ENCODE results near the gene GPATCH2.
"Not testable (repeated sequence)": the region's sequence is repeated elsewhere in the genome, so short reads cannot be mapped to it uniquely, and the experiment has no call there.

Gene GPATCH2

GRCh38 chr1:217525773-217526490 lies 105.0 kb downstream of the GPATCH2 start:
- no peaks in the 10 kb centered on the region for H3K4me1 ChIP-seq (ENCODE audit: control insufficient read depth, insufficient read depth, low read length)
- no peaks in the 10 kb centered on the region for H3K36me3 ChIP-seq (ENCODE audit: control insufficient read depth, insufficient read depth, low read length)
- no peak overlapping the region for H3K27ac ChIP-seq (ENCODE audit: low read depth, low read length)
- no peak overlapping the region for H3K4me3 ChIP-seq (ENCODE audit: low read depth, low read length)
- no peak overlapping the region for H3K9ac ChIP-seq (ENCODE audit: low read length)
- peaks cover 14% of the 10 kb centered on the region for H3K9me3 ChIP-seq (ENCODE audit: control insufficient read depth, insufficient read depth, low read depth, low read length)
- no peaks in the 10 kb centered on the region for H3K27me3 ChIP-seq (ENCODE audit: control insufficient read depth, insufficient read depth, low read length)

- no peaks in the 10 kb centered on the region for H3K4me1 ChIP-seq (ENCODE audit: control insufficient read depth, insufficient read depth, low read length)
- peaks cover 10% of the 10 kb centered on the region for H3K9me3 ChIP-seq (ENCODE audit: control insufficient read depth, insufficient read depth, low read depth, low read length)
- no peak overlapping the region for H3K9ac ChIP-seq (ENCODE audit: low read length)
- no peaks in the 10 kb centered on the region for H3K27me3 ChIP-seq (ENCODE audit: control insufficient read depth, insufficient read depth, low read length)
- no peak overlapping the region for H3K27ac ChIP-seq (ENCODE audit: low read depth, low read length)
- H3K36me3 ChIP-seq (ENCODE audit: control insufficient read depth, insufficient read depth, low read length) = no peaks in the 10 kb centered on the region
- H3K4me3 ChIP-seq (ENCODE audit: low read depth, low read length) = no peak overlapping the region
Observed at GRCh38 chr1:217524787-217525520, 105.9 kb downstream of the GPATCH2 start.

GRCh38 chr1:217523921-217524320 lies 107.0 kb downstream of the GPATCH2 start:
- H3K9me3 ChIP-seq (ENCODE audit: control insufficient read depth, insufficient read depth, low read depth, low read length); H3K36me3 ChIP-seq (ENCODE audit: control insufficient read depth, insufficient read depth, low read length); H3K27me3 ChIP-seq (ENCODE audit: control insufficient read depth, insufficient read depth, low read length); H3K4me1 ChIP-seq (ENCODE audit: control insufficient read depth, insufficient read depth, low read length); H3K27ac ChIP-seq (ENCODE audit: low read depth, low read length); H3K4me3 ChIP-seq (ENCODE audit: low read depth, low read length); H3K9ac ChIP-seq (ENCODE audit: low read length): not testable (repeated sequence)

- Histone ChIP-seq H3K9me3 (ENCODE audit: control insufficient read depth, insufficient read depth, low read depth, low read length) (peaks cover 6% of the 10 kb centered on the region), H3K4me1 (ENCODE audit: control insufficient read depth, insufficient read depth, low read length) (no peaks in the 10 kb centered on the region), H3K4me3 (ENCODE audit: low read depth, low read length) (no peak overlapping the region), H3K27ac (ENCODE audit: low read depth, low read length) (no peak overlapping the region), H3K27me3 (ENCODE audit: control insufficient read depth, insufficient read depth, low read length) (no peaks in the 10 kb centered on the region), H3K36me3 (ENCODE audit: control insufficient read depth, insufficient read depth, low read length) (no peaks in the 10 kb centered on the region), H3K9ac (ENCODE audit: low read length) (no peak overlapping the region)
Observed at GRCh38 chr1:217522277-217522676, 108.6 kb downstream of the GPATCH2 start.

GRCh38 chr1:217521317-217521716 lies 109.6 kb downstream of the GPATCH2 start:
- Histone ChIP-seq H3K9me3 (ENCODE audit: control insufficient read depth, insufficient read depth, low read depth, low read length) (no peaks in the 10 kb centered on the region), H3K27ac (ENCODE audit: low read depth, low read length) (no peak overlapping the region), H3K27me3 (ENCODE audit: control insufficient read depth, insufficient read depth, low read length) (no peaks in the 10 kb centered on the region), H3K4me3 (ENCODE audit: low read depth, low read length) (no peak overlapping the region), H3K36me3 (ENCODE audit: control insufficient read depth, insufficient read depth, low read length) (no peaks in the 10 kb centered on the region), H3K9ac (ENCODE audit: low read length) (no peak overlapping the region), H3K4me1 (ENCODE audit: control insufficient read depth, insufficient read depth, low read length) (no peaks in the 10 kb centered on the region)

- no peak overlapping the region for H3K4me3 ChIP-seq (ENCODE audit: low read depth, low read length)
- H3K4me1 ChIP-seq (ENCODE audit: control insufficient read depth, insufficient read depth, low read length) = no peaks in the 10 kb centered on the region
- H3K9ac ChIP-seq (ENCODE audit: low read length) = no peak overlapping the region
- H3K27me3 ChIP-seq (ENCODE audit: control insufficient read depth, insufficient read depth, low read length) = no peaks in the 10 kb centered on the region
- H3K36me3 ChIP-seq (ENCODE audit: control insufficient read depth, insufficient read depth, low read length) = no peaks in the 10 kb centered on the region
- H3K9me3 ChIP-seq (ENCODE audit: control insufficient read depth, insufficient read depth, low read depth, low read length) = no peaks in the 10 kb centered on the region
- no peak overlapping the region for H3K27ac ChIP-seq (ENCODE audit: low read depth, low read length)
Observed at GRCh38 chr1:217506878-217507277, 124.0 kb downstream of the GPATCH2 start.

- Histone ChIP-seq H3K9ac (ENCODE audit: low read length) (no peak overlapping the region), H3K4me1 (ENCODE audit: control insufficient read depth, insufficient read depth, low read length) (peaks cover 3% of the 10 kb centered on the region; the same call in 1 of the 2 replicates), H3K36me3 (ENCODE audit: control insufficient read depth, insufficient read depth, low read length) (no peaks in the 10 kb centered on the region), H3K27ac (ENCODE audit: low read depth, low read length) (no peak overlapping the region), H3K27me3 (ENCODE audit: control insufficient read depth, insufficient read depth, low read length) (no peaks in the 10 kb centered on the region), H3K4me3 (ENCODE audit: low read depth, low read length) (no peak overlapping the region), H3K9me3 (ENCODE audit: control insufficient read depth, insufficient read depth, low read depth, low read length) (no peaks in the 10 kb centered on the region)
Observed at GRCh38 chr1:217498209-217498608, 132.7 kb downstream of the GPATCH2 start.

GRCh38 chr1:217495249-217495648 lies 135.6 kb downstream of the GPATCH2 start:
- no peaks in the 10 kb centered on the region for H3K9me3 ChIP-seq (ENCODE audit: control insufficient read depth, insufficient read depth, low read depth, low read length)
- peaks cover 3% of the 10 kb centered on the region; the same call in 1 of the 2 replicates for H3K4me1 ChIP-seq (ENCODE audit: control insufficient read depth, insufficient read depth, low read length)
- H3K9ac ChIP-seq (ENCODE audit: low read length) = no peak overlapping the region
- H3K4me3 ChIP-seq (ENCODE audit: low read depth, low read length) = no peak overlapping the region
- no peaks in the 10 kb centered on the region for H3K27me3 ChIP-seq (ENCODE audit: control insufficient read depth, insufficient read depth, low read length)
- H3K27ac ChIP-seq (ENCODE audit: low read depth, low read length) = no peak overlapping the region
- H3K36me3 ChIP-seq (ENCODE audit: control insufficient read depth, insufficient read depth, low read length) = no peaks in the 10 kb centered on the region

GRCh38 chr1:217494767-217495166 lies 136.1 kb downstream of the GPATCH2 start:
- Histone ChIP-seq H3K9me3 (ENCODE audit: control insufficient read depth, insufficient read depth, low read depth, low read length) (no peaks in the 10 kb centered on the region), H3K4me3 (ENCODE audit: low read depth, low read length) (no peak overlapping the region), H3K9ac (ENCODE audit: low read length) (no peak overlapping the region), H3K27me3 (ENCODE audit: control insufficient read depth, insufficient read depth, low read length) (no peaks in the 10 kb centered on the region), H3K36me3 (ENCODE audit: control insufficient read depth, insufficient read depth, low read length) (no peaks in the 10 kb centered on the region), H3K4me1 (ENCODE audit: control insufficient read depth, insufficient read depth, low read length) (peaks cover 3% of the 10 kb centered on the region; the same call in 1 of the 2 replicates), H3K27ac (ENCODE audit: low read depth, low read length) (no peak overlapping the region)

- Histone ChIP-seq H3K9ac (ENCODE audit: low read length) (no peak overlapping the region), H3K27ac (ENCODE audit: low read depth, low read length) (no peak overlapping the region), H3K4me1 (ENCODE audit: control insufficient read depth, insufficient read depth, low read length) (no peaks in the 10 kb centered on the region; the same call in 1 of the 2 replicates), H3K27me3 (ENCODE audit: control insufficient read depth, insufficient read depth, low read length) (no peaks in the 10 kb centered on the region), H3K9me3 (ENCODE audit: control insufficient read depth, insufficient read depth, low read depth, low read length) (no peaks in the 10 kb centered on the region), H3K36me3 (ENCODE audit: control insufficient read depth, insufficient read depth, low read length) (no peaks in the 10 kb centered on the region), H3K4me3 (ENCODE audit: low read depth, low read length) (no peak overlapping the region)
Observed at GRCh38 chr1:217493290-217493689, 137.6 kb downstream of the GPATCH2 start.

GRCh38 chr1:217484871-217485270 lies 146.0 kb downstream of the GPATCH2 start:
- no peak overlapping the region for H3K9ac ChIP-seq (ENCODE audit: low read length)
- no peaks in the 10 kb centered on the region for H3K27me3 ChIP-seq (ENCODE audit: control insufficient read depth, insufficient read depth, low read length)
- H3K36me3 ChIP-seq (ENCODE audit: control insufficient read depth, insufficient read depth, low read length) = no peaks in the 10 kb centered on the region
- no peaks in the 10 kb centered on the region for H3K9me3 ChIP-seq (ENCODE audit: control insufficient read depth, insufficient read depth, low read depth, low read length)
- H3K4me3 ChIP-seq (ENCODE audit: low read depth, low read length) = no peak overlapping the region
- no peak overlapping the region for H3K27ac ChIP-seq (ENCODE audit: low read depth, low read length)
- H3K4me1 ChIP-seq (ENCODE audit: control insufficient read depth, insufficient read depth, low read length) = no peaks in the 10 kb centered on the region
